Measurements from ENCODE around the gene CRTAC1. TPM values are rescaled to one million over a fixed set of nuclear protein-coding genes. Genes with fewer than 3 reads are reported as not detected.

The CRTAC1 gene, protein sequence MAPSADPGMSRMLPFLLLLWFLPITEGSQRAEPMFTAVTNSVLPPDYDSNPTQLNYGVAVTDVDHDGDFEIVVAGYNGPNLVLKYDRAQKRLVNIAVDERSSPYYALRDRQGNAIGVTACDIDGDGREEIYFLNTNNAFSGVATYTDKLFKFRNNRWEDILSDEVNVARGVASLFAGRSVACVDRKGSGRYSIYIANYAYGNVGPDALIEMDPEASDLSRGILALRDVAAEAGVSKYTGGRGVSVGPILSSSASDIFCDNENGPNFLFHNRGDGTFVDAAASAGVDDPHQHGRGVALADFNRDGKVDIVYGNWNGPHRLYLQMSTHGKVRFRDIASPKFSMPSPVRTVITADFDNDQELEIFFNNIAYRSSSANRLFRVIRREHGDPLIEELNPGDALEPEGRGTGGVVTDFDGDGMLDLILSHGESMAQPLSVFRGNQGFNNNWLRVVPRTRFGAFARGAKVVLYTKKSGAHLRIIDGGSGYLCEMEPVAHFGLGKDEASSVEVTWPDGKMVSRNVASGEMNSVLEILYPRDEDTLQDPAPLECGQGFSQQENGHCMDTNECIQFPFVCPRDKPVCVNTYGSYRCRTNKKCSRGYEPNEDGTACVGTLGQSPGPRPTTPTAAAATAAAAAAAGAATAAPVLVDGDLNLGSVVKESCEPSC
- total RNA-seq: 0.30 and 3.1 TPM in 2 replicates
- 0.96 and 8.0 TPM in 2 replicates for polyA plus RNA-seq

DNA sequence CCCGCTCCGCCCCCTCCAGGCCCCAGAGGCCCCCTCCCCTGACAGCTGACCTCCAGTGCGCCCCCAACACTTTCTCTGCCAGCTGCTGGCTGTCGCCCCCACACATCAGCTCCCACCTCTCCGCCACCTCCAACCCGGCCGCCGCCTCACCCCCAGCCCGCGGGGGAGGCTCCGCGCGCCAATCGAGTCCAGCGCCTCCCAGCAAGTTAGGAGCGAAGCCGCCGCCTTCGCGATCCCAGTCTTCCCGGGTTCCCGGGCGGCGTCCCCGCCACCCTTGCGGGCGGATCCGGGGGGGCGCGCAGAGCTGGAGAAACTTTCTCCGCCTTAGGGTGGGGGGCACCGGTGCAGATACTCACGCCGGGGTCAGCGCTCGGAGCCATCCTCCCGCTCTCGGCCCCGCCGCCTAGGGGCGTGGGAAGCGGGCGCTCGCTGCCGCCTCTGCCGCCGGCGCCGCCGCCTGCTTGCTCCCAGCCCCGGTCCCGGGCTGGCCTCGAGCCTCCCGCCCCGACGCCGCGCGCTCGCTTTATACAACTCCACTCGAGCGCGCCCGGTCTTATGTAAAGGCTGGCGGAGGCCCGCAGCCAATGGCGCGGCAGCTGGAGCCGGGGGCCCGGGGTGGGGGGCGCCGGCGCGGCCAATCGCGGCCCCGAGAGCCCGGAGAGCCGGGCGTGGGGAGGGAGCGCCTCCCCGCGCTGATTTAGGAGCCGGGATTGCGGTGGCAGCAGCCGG, at the start of gene CRTAC1:
Gene CRTAC1 (minus strand): TSS at position 529 of the 729 bp plus-strand sequence. CDS start 149 bp downstream, at position 380.
- Histone ChIP-seq H3K27me3 (peaks cover 86% of the 10 kb centered on the region), H3K4me1 (ENCODE audit: low read depth) (peaks cover 3% of the 10 kb centered on the region), H3K9me3 (ENCODE audit: low read depth) (no peaks in the 10 kb centered on the region), H3K4me3 (peak within 1 kb of the TSS; percentile 49), H3K36me3 (no peaks in the 10 kb centered on the region), H3K27ac (no peak within 1 kb of the TSS)
- DNase-seq (ENCODE audit: low read depth in 1 of 2, low spot score in 1 of 2): peak; percentile 40 to 91
- TF ChIP-seq, protein P1, sequence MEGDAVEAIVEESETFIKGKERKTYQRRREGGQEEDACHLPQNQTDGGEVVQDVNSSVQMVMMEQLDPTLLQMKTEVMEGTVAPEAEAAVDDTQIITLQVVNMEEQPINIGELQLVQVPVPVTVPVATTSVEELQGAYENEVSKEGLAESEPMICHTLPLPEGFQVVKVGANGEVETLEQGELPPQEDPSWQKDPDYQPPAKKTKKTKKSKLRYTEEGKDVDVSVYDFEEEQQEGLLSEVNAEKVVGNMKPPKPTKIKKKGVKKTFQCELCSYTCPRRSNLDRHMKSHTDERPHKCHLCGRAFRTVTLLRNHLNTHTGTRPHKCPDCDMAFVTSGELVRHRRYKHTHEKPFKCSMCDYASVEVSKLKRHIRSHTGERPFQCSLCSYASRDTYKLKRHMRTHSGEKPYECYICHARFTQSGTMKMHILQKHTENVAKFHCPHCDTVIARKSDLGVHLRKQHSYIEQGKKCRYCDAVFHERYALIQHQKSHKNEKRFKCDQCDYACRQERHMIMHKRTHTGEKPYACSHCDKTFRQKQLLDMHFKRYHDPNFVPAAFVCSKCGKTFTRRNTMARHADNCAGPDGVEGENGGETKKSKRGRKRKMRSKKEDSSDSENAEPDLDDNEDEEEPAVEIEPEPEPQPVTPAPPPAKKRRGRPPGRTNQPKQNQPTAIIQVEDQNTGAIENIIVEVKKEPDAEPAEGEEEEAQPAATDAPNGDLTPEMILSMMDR (IDR thresholded peaks at IDR 0.05; ENCODE audit: low read depth, low read length): no peak

DNA sequence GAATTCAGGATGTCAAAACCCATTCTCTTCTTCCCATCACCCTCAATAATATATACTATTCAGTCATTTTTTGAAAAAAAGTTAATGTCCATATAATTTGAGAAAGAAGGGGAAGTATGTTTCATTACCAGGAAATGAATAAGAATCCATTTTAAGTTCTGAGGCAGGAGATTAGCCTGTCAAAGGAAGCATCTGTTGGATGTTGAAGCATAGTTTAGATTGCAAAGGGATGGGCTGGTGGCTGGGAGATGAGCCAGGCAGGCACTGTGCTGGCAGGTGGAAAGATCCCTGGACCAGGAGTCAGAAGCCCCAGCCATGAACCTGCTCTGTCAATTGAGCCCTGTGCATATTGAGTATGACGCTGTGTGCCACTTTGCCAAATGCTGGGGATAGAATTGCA, 48.4 kb upstream of the CRTAC1 start:
- H3K4me3 ChIP-seq: no peak overlapping the region
- H3K4me1 ChIP-seq (ENCODE audit: low read depth): no peaks in the 10 kb centered on the region
- H3K27me3 ChIP-seq: peaks cover 4% of the 10 kb centered on the region
- TF ChIP-seq, protein P1 (IDR thresholded peaks at IDR 0.05; ENCODE audit: low read depth, low read length): no peak
- H3K36me3 ChIP-seq: no peaks in the 10 kb centered on the region
- no peak for DNase-seq (ENCODE audit: low read depth in 1 of 2, low spot score in 1 of 2)
- H3K27ac ChIP-seq: no peak overlapping the region
- no peaks in the 10 kb centered on the region for H3K9me3 ChIP-seq (ENCODE audit: low read depth)

DNA sequence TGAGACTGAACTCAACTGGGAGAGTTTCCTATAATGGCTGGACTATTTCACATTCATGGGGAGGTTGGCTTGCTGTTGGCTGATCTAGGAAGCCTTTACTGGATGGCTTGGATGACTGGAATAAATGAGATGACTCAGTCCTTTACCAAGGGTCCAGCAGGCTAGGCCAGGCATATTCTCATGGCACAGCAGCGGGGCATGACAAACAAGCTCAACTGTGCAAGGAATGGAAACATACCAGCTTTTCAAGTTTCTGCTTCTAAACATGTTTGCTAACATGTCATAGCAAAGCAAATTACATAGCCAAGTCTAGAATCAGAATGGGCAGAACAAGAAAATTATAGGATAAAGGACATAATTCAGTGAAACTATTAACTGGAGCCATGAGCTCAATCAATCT, 46.8 kb upstream of the CRTAC1 start:
- Histone ChIP-seq H3K36me3 (no peaks in the 10 kb centered on the region), H3K27ac (no peak overlapping the region), H3K4me1 (ENCODE audit: low read depth) (no peaks in the 10 kb centered on the region), H3K27me3 (peaks cover under 1% of the 10 kb centered on the region), H3K4me3 (no peak overlapping the region), H3K9me3 (ENCODE audit: low read depth) (no peaks in the 10 kb centered on the region)
- no peak for DNase-seq (ENCODE audit: low read depth in 1 of 2, low spot score in 1 of 2)
- TF ChIP-seq, protein P1 (IDR thresholded peaks at IDR 0.05; ENCODE audit: low read depth, low read length): no peak

DNA sequence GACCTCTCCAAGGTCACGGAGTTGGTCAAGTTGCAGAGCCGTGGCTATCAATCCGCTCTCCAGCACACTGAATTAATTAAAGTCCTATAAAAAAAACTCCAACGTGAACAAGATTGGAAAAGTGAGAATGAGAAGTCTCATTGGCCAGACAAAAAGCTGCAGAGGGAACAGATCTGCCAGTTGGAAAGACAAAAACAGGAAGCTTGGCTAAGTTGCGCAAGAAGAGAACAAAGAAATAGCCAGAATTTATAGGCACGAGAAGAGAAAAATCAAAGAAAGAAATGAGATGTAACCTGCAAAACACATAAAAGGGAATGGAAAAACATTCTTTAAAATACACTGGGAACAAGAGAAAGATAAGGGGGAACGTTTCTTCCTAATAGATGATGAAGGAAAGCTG, 45.7 kb upstream of the CRTAC1 start:
- Histone ChIP-seq H3K36me3 (no peaks in the 10 kb centered on the region), H3K9me3 (ENCODE audit: low read depth) (no peaks in the 10 kb centered on the region), H3K27me3 (no peaks in the 10 kb centered on the region), H3K4me3 (no peak overlapping the region), H3K4me1 (ENCODE audit: low read depth) (no peaks in the 10 kb centered on the region), H3K27ac (no peak overlapping the region)
- DNase-seq (ENCODE audit: low read depth in 1 of 2, low spot score in 1 of 2): no peak
- TF ChIP-seq, protein P1 (IDR thresholded peaks at IDR 0.05; ENCODE audit: low read depth, low read length): no peak

DNA sequence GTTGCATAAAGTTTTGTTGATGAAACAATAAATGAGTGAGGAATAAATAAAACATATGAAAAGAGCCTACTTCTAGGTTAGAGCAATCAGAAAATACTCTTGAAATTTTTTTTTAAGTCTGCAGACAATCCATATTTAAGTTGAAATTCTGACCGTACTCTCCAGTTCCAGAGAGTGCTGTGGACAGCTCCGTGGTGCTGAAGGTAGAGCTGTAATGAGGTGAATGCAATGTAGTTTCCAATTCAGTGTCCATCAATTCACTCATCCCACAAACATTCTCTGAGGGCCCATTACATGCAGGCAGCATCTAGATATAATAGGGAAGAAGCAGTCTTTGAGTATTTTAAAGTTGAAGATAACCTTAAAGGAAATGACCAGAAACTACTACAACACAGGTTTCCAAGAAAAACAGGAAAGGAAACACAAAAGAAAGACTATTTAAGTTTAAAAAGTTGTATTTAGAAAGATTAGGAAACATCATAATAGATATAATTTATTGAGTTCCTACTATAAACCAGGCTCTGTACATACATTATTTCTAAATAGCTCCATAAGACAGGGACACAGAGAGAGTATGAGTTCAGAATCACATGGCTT, 44.0 kb upstream of the CRTAC1 start:
- DNase-seq (ENCODE audit: low read depth in 1 of 2, low spot score in 1 of 2): peak; percentile 38 to 67
- no peaks in the 10 kb centered on the region for H3K27me3 ChIP-seq
- TF ChIP-seq, protein P1 (IDR thresholded peaks at IDR 0.05; ENCODE audit: low read depth, low read length): no peak
- H3K9me3 ChIP-seq (ENCODE audit: low read depth): no peaks in the 10 kb centered on the region
- no peak overlapping the region for H3K4me3 ChIP-seq
- H3K36me3 ChIP-seq: no peaks in the 10 kb centered on the region
- no peak overlapping the region for H3K27ac ChIP-seq
- no peaks in the 10 kb centered on the region for H3K4me1 ChIP-seq (ENCODE audit: low read depth)
